ENCODE results near the gene HDAC4. TPM values are rescaled to one million over a fixed set of nuclear protein-coding genes. Genes with fewer than 3 reads are reported as not detected.

HDAC4 gene
- total and polyA plus RNA-seq, 2 of the 8 experiments (the other 6 are each of a cell fraction or from before 2014, with no cell fraction given) = 15.4 to 31.5 TPM

DNA sequence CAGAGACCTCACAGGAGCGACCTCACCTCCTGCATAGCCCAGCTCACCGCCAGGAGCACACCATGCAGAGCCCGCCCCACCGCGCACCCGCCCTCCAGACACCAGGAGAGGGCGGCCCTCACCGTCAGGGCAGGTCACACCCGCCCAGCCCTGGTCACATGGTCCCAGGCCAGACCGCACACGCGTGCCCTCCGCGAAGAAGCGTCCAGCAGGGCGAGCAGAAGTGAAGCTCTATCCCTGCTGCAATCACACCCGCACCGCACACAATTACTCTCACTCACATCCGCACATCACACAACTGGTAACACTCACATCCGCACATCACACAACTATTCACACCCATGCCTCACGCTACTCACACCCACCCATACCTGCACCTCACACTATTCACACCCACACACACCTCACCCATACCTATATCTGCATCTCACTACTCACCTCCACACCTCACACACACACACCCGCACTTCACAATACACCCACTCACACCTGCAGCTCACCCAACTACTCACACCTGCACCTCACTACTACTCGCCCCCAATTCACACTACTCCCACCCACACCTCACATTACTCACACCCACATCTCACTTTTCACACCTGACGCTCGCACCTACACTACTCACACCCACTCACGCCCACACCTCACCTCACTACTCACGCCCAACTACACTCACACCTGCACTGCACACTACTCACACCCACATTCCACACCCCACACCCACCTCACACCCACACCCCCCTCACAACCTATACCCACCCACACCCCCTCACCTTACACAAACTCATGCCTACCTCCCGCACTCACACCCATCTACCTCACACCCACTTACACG is 242.0 kb downstream of the HDAC4 start:
- Histone ChIP-seq H3K4me1 (replicated peaks in 1 of 4; ENCODE audit: control insufficient read depth in 3 of 4, insufficient read depth in 4 of 4, low read length in 3 of 4) (no peaks in the 10 kb centered on the region), H3K27me3 (replicated peaks in 1 of 4; ENCODE audit: control insufficient read depth in 3 of 4, extremely low read depth in 1 of 4, insufficient read depth in 3 of 4, low read length in 3 of 4) (no peaks in the 10 kb centered on the region), H3K18ac (ENCODE audit: extremely low read depth, low read length) (no peak overlapping the region), H2BK20ac (ENCODE audit: low read length) (no peak overlapping the region), H2BK120ac (replicated peaks; ENCODE audit: low read depth, low read length) (no peak overlapping the region), H2AFZ (ENCODE audit: low read length) (no peak overlapping the region), H3K56ac (replicated peaks; ENCODE audit: insufficient read length, low read depth, low read length) (peak overlapping the region; percentile 19), H3K79me1 (ENCODE audit: low read depth, low read length) (no peaks in the 10 kb centered on the region), H3K9me3 (ENCODE audit: insufficient read depth in 2 of 2, low read depth in 1 of 2, low read length in 1 of 2) (no peaks in the 10 kb centered on the region), H4K8ac (ENCODE audit: extremely low read depth, insufficient read depth, low read length) (no peak overlapping the region), H3K36me3 (ENCODE audit: control insufficient read depth in 2 of 4, insufficient read depth in 4 of 4, low read length in 3 of 4) (peaks cover 0 to 8% (median 7%) of the 10 kb centered on the region in 4 experiments; a peak in 5 of 8 replicates), H3K27ac (ENCODE audit: low read depth, low read length) (no peak overlapping the region), H4K20me1 (replicated peaks in 1 of 2; ENCODE audit: control insufficient read depth in 1 of 2, insufficient read depth in 2 of 2, low read length in 2 of 2) (peaks cover 0 to 7% of the 10 kb centered on the region in 2 experiments), H4K91ac (replicated peaks; ENCODE audit: insufficient read length, low read length) (no peak overlapping the region), H3K79me2 (ENCODE audit: control insufficient read depth in 1 of 2, insufficient read depth in 2 of 2, low read length in 2 of 2) (no peaks in the 10 kb centered on the region), H2BK12ac (ENCODE audit: low read depth, low read length) (no peak overlapping the region), H3K4me2 (ENCODE audit: insufficient read depth in 1 of 2, low read depth in 2 of 2, low read length in 2 of 2) (no peak overlapping the region), H3K4me3 (ENCODE audit: extremely low read depth in 1 of 4, insufficient read depth in 2 of 4, low read depth in 3 of 4, low read length in 4 of 4) (no peak overlapping the region), H3K9ac (replicated peaks in 1 of 4; ENCODE audit: extremely low read depth in 1 of 4, low read depth in 3 of 4, low read length in 3 of 4) (no peak overlapping the region), H3K23ac (ENCODE audit: insufficient read length) (no peak overlapping the region), H3K4ac (replicated peaks; ENCODE audit: insufficient read length, low read depth, low read length) (peak overlapping the region; percentile 51), H2BK5ac (ENCODE audit: low read depth, low read length) (no peak overlapping the region), H4K5ac (ENCODE audit: insufficient read length, low read depth, low read length) (no peak overlapping the region), H2AK5ac (ENCODE audit: low read depth, low read length) (no peak overlapping the region), H3K23me2 (ENCODE audit: low read depth, low read length) (peaks cover 7% of the 10 kb centered on the region; the same call in 1 of the 2 replicates), H2BK15ac (ENCODE audit: low read length) (no peak overlapping the region; the same call in 1 of the 2 replicates), H3K14ac (ENCODE audit: insufficient read length) (no peak overlapping the region)
- DNase-seq (ENCODE audit: low read depth in 1 of 2, low spot score in 2 of 2) = no peak
- CTCF ChIA-PET (ENCODE audit: partially characterized antibody) = interaction anchor here (0.6 to 2.5 kb wide), 8 partner anchors 10 to 1217 kb away, joined by 3 to 19 read pairs (median 4); no protein-coding TSS in a partner anchor
- 87 to 100% methylated on average over 8 to 27 of the region's 29 CpGs for WGBS, 2 experiments (ENCODE audit: extremely low coverage in 1 of 2, insufficient coverage in 1 of 2, insufficient read length in 1 of 2, insufficient replicate concordance in 2 of 2, low coverage in 1 of 2, low lambda C conversion rate in 2 of 2, missing lambda C conversion rate in 1 of 2)
- no peak for FAIRE-seq
- POLR2A ChIA-PET (ENCODE audit: partially characterized antibody) = interaction anchor here (0.6 kb wide), 1 partner anchor 63 kb away, joined by 4 read pairs; no protein-coding TSS in a partner anchor
- TF ChIP-seq, protein P1, sequence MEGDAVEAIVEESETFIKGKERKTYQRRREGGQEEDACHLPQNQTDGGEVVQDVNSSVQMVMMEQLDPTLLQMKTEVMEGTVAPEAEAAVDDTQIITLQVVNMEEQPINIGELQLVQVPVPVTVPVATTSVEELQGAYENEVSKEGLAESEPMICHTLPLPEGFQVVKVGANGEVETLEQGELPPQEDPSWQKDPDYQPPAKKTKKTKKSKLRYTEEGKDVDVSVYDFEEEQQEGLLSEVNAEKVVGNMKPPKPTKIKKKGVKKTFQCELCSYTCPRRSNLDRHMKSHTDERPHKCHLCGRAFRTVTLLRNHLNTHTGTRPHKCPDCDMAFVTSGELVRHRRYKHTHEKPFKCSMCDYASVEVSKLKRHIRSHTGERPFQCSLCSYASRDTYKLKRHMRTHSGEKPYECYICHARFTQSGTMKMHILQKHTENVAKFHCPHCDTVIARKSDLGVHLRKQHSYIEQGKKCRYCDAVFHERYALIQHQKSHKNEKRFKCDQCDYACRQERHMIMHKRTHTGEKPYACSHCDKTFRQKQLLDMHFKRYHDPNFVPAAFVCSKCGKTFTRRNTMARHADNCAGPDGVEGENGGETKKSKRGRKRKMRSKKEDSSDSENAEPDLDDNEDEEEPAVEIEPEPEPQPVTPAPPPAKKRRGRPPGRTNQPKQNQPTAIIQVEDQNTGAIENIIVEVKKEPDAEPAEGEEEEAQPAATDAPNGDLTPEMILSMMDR (IDR thresholded peaks at IDR 0.05; ENCODE audit: control extremely low read depth in 1 of 3, insufficient read depth in 1 of 3, low read depth in 1 of 3, low read length in 3 of 3) = peak in 2 of 3 experiments; percentile 10 to 19; a peak in 2 of 4 replicates
- TF ChIP-seq SP2 (IDR thresholded peaks at IDR 0.05; ENCODE audit: low read length) = no peak
- TF ChIP-seq CREB1 (IDR thresholded peaks at IDR 0.05) = no peak
- no peak for TF ChIP-seq RNF2 (IDR thresholded peaks at IDR 0.05; ENCODE audit: borderline replicate concordance, low read depth, low read length, missing control alignments, poor library complexity, severe bottlenecking)

Data from H1 (cell line).